ENCODE data around the gene LCE6A. TPM values are rescaled to one million over a fixed set of nuclear protein-coding genes. Genes with fewer than 3 reads are reported as not detected.

Gene LCE6A
- total and polyA plus RNA-seq, 9 of the 15 experiments (the other 6 are each of a cell fraction or from before 2014, with no cell fraction given) = not detected

DNA sequence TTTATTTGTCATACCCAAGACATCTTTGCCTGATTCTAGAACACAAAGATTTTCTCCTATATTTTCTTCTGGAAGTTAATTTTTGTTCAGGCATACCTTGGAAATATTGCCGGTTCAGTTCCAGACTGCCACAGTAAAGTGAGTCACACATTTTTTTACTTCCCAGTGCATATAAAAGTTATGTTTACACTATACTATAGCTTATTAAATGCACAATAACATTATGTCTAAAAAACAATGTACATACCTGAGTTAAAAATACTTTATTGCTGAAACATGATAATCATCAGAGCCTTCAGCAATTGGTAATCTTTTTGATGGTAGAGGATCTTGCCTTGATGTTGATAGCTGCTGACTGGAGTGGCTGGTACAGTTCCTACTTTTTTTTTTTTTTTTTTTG lies 45.5 kb downstream of the LCE6A start:
- Histone ChIP-seq H2AFZ (ENCODE audit: low read depth, low read length) (no peak overlapping the region), H4K20me1 (replicated peaks; ENCODE audit: control insufficient read depth, insufficient read depth, low read length) (no peaks in the 10 kb centered on the region), H3K79me2 (ENCODE audit: control insufficient read depth, insufficient read depth, low read length) (no peaks in the 10 kb centered on the region), H3K9me3 (replicated peaks; ENCODE audit: control insufficient read depth, insufficient read depth, low read depth, low read length) (no peaks in the 10 kb centered on the region), H3K36me3 (ENCODE audit: control insufficient read depth, insufficient read depth, low read length) (no peaks in the 10 kb centered on the region), H3K4me2 (ENCODE audit: insufficient read depth, low read length) (no peak overlapping the region), H3K27me3 (ENCODE audit: control insufficient read depth in 2 of 2, insufficient read depth in 2 of 2, low read length in 2 of 2) (peaks cover 0 to 12% of the 10 kb centered on the region in 2 experiments; a peak in 1 of 5 replicates), H3K4me3 (no peak overlapping the region), H3K9ac (ENCODE audit: insufficient read depth in 1 of 2, low read depth in 2 of 2, low read length in 2 of 2) (no peak overlapping the region), H3K27ac (ENCODE audit: extremely low read depth, low read depth, low read length) (no peak overlapping the region), H3K4me1 (replicated peaks in 1 of 2; ENCODE audit: control insufficient read depth in 2 of 2, insufficient read depth in 2 of 2, low read length in 2 of 2) (no peaks in the 10 kb centered on the region), H3K9me1 (ENCODE audit: control insufficient read depth, insufficient read depth, low read length) (no peaks in the 10 kb centered on the region)
- ChIA-PET POLR2A (interaction anchor here (0.7 kb wide), 1 partner anchor 364 kb away, joined by 5 read pairs; no protein-coding TSS in a partner anchor), CTCF (ENCODE audit: low intra/inter-chr PET ratio) (no interaction called here)
- no peak for FAIRE-seq
- intact Hi-C loops (cut with micrococcal nuclease) = no loop called here
- BruUV-seq (replicated peaks) = no TSS peak
- in situ Hi-C loops (cut with MboI) = no loop called here
- no peak for ATAC-seq
- 0% methylated on average over 1 of the region's 1 CpG for WGBS (ENCODE audit: insufficient coverage, low coverage, missing lambda C conversion rate)
- no peak for DNase-seq (ENCODE audit: extremely low read depth in 1 of 4, low spot score in 3 of 4)
- TF ChIP-seq ESRRB (CRISPR knock-in tag; IDR thresholded peaks at IDR 0.05; ENCODE audit: borderline replicate concordance) (no peak), MXD1 (CRISPR knock-in tag; IDR thresholded peaks at IDR 0.05; ENCODE audit: borderline replicate concordance, poor library complexity, severe bottlenecking) (no peak), SMARCC2 (IDR thresholded peaks at IDR 0.05; ENCODE audit: low read depth) (no peak), HDAC8 (tag; IDR thresholded peaks at IDR 0.05) (no peak), NCOA6 (IDR thresholded peaks at IDR 0.05) (no peak), HOMEZ (CRISPR knock-in tag; IDR thresholded peaks at IDR 0.05) (no peak)
- TF ChIP-seq, protein P1, sequence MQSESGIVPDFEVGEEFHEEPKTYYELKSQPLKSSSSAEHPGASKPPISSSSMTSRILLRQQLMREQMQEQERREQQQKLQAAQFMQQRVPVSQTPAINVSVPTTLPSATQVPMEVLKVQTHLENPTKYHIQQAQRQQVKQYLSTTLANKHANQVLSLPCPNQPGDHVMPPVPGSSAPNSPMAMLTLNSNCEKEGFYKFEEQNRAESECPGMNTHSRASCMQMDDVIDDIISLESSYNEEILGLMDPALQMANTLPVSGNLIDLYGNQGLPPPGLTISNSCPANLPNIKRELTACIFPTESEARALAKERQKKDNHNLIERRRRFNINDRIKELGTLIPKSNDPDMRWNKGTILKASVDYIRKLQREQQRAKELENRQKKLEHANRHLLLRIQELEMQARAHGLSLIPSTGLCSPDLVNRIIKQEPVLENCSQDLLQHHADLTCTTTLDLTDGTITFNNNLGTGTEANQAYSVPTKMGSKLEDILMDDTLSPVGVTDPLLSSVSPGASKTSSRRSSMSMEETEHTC (IDR thresholded peaks at IDR 0.05) = no peak

Other genes with a start within 250 kb of the LCE6A start
Only the 7 nearest of the 26 such genes appear.
- gene LCE1E, start 56.6 kb upstream of the LCE6A start, total RNA-seq (2014; rRNA removed) = not detected in 2 replicates
- not detected in 2 replicates for gene LCE1E, start 56.6 kb upstream of the LCE6A start, total RNA-seq (2014; rRNA removed; fragmentation: Illumina TruSeq; extraction: Trizol)
- not detected in 2 replicates for gene LCE1E, start 56.6 kb upstream of the LCE6A start, total RNA-seq (2015; rRNA removed; fragmentation: Illumina TruSeq; extraction: Trizol)
- not detected in 2 replicates for gene LCE1E, start 56.6 kb upstream of the LCE6A start, total RNA-seq (2021)
- gene LCE1E, start 56.6 kb upstream of the LCE6A start, polyA plus RNA-seq (2011; rRNA removed) = not detected in 2 replicates
- gene LCE1E, start 56.6 kb upstream of the LCE6A start, polyA plus RNA-seq (2014; fragmentation: Illumina TruSeq; extraction: Trizol) = not detected in 2 replicates
- not detected for gene LCE1E, start 56.6 kb upstream of the LCE6A start, polyA plus RNA-seq (2014; fragmentation: Nextera tagmentation; extraction: Ambion mirVana)
- gene LCE1E, start 56.6 kb upstream of the LCE6A start, polyA plus RNA-seq (2014; rRNA removed) = not detected in 2 replicates
- not detected in 2 replicates for gene LCE1D, start 46.1 kb upstream of the LCE6A start, total RNA-seq (2014; rRNA removed)
- gene LCE1D, start 46.1 kb upstream of the LCE6A start, total RNA-seq (2014; rRNA removed; fragmentation: Illumina TruSeq; extraction: Trizol) = not detected in 2 replicates
- not detected in 2 replicates for gene LCE1D, start 46.1 kb upstream of the LCE6A start, total RNA-seq (2015; rRNA removed; fragmentation: Illumina TruSeq; extraction: Trizol)
- not detected in 2 replicates for gene LCE1D, start 46.1 kb upstream of the LCE6A start, total RNA-seq (2021)
- gene LCE1D, start 46.1 kb upstream of the LCE6A start, polyA plus RNA-seq (2011; rRNA removed) = not detected in 2 replicates
- not detected in 2 replicates for gene LCE1D, start 46.1 kb upstream of the LCE6A start, polyA plus RNA-seq (2014; fragmentation: Illumina TruSeq; extraction: Trizol)
- not detected for gene LCE1D, start 46.1 kb upstream of the LCE6A start, polyA plus RNA-seq (2014; fragmentation: Nextera tagmentation; extraction: Ambion mirVana)
- not detected in 2 replicates for gene LCE1D, start 46.1 kb upstream of the LCE6A start, polyA plus RNA-seq (2014; rRNA removed)
- not detected in 2 replicates for gene LCE1C, start 36.2 kb upstream of the LCE6A start, total RNA-seq (2014; rRNA removed)
- not detected in 2 replicates for gene LCE1C, start 36.2 kb upstream of the LCE6A start, total RNA-seq (2014; rRNA removed; fragmentation: Illumina TruSeq; extraction: Trizol)
- gene LCE1C, start 36.2 kb upstream of the LCE6A start, total RNA-seq (2015; rRNA removed; fragmentation: Illumina TruSeq; extraction: Trizol) = not detected in 2 replicates
- gene LCE1C, start 36.2 kb upstream of the LCE6A start, total RNA-seq (2021) = not detected in 2 replicates
- gene LCE1C, start 36.2 kb upstream of the LCE6A start, polyA plus RNA-seq (2011; rRNA removed) = not detected in 2 replicates
- gene LCE1C, start 36.2 kb upstream of the LCE6A start, polyA plus RNA-seq (2014; fragmentation: Illumina TruSeq; extraction: Trizol) = not detected in 2 replicates
- not detected for gene LCE1C, start 36.2 kb upstream of the LCE6A start, polyA plus RNA-seq (2014; fragmentation: Nextera tagmentation; extraction: Ambion mirVana)
- not detected in 2 replicates for gene LCE1C, start 36.2 kb upstream of the LCE6A start, polyA plus RNA-seq (2014; rRNA removed)
- gene LCE1B, start 30.9 kb upstream of the LCE6A start, total RNA-seq (2014; rRNA removed) = not detected in 2 replicates
- gene LCE1B, start 30.9 kb upstream of the LCE6A start, total RNA-seq (2014; rRNA removed; fragmentation: Illumina TruSeq; extraction: Trizol) = not detected in 2 replicates
- gene LCE1B, start 30.9 kb upstream of the LCE6A start, total RNA-seq (2015; rRNA removed; fragmentation: Illumina TruSeq; extraction: Trizol) = not detected in 2 replicates
- not detected in 2 replicates for gene LCE1B, start 30.9 kb upstream of the LCE6A start, total RNA-seq (2021)
- gene LCE1B, start 30.9 kb upstream of the LCE6A start, polyA plus RNA-seq (2011; rRNA removed) = not detected in 2 replicates
- not detected in 2 replicates for gene LCE1B, start 30.9 kb upstream of the LCE6A start, polyA plus RNA-seq (2014; fragmentation: Illumina TruSeq; extraction: Trizol)
- not detected for gene LCE1B, start 30.9 kb upstream of the LCE6A start, polyA plus RNA-seq (2014; fragmentation: Nextera tagmentation; extraction: Ambion mirVana)
- gene LCE1B, start 30.9 kb upstream of the LCE6A start, polyA plus RNA-seq (2014; rRNA removed) = not detected in 2 replicates
- gene LCE1A, start 15.4 kb upstream of the LCE6A start, total RNA-seq (2014; rRNA removed) = not detected in 2 replicates
- not detected in 2 replicates for gene LCE1A, start 15.4 kb upstream of the LCE6A start, total RNA-seq (2014; rRNA removed; fragmentation: Illumina TruSeq; extraction: Trizol)
- not detected in 2 replicates for gene LCE1A, start 15.4 kb upstream of the LCE6A start, total RNA-seq (2015; rRNA removed; fragmentation: Illumina TruSeq; extraction: Trizol)
- gene LCE1A, start 15.4 kb upstream of the LCE6A start, total RNA-seq (2021) = not detected in 2 replicates
- gene LCE1A, start 15.4 kb upstream of the LCE6A start, polyA plus RNA-seq (2011; rRNA removed) = not detected in 2 replicates
- gene LCE1A, start 15.4 kb upstream of the LCE6A start, polyA plus RNA-seq (2014; fragmentation: Illumina TruSeq; extraction: Trizol) = not detected in 2 replicates
- gene LCE1A, start 15.4 kb upstream of the LCE6A start, polyA plus RNA-seq (2014; fragmentation: Nextera tagmentation; extraction: Ambion mirVana) = not detected
- not detected in 2 replicates for gene LCE1A, start 15.4 kb upstream of the LCE6A start, polyA plus RNA-seq (2014; rRNA removed)
- not detected in 2 replicates for gene LCE7A, start 17.1 kb downstream of the LCE6A start, total RNA-seq (2014; rRNA removed)
- not detected in 2 replicates for gene LCE7A, start 17.1 kb downstream of the LCE6A start, total RNA-seq (2014; rRNA removed; fragmentation: Illumina TruSeq; extraction: Trizol)
- gene LCE7A, start 17.1 kb downstream of the LCE6A start, total RNA-seq (2015; rRNA removed; fragmentation: Illumina TruSeq; extraction: Trizol) = not detected in 2 replicates
- gene LCE7A, start 17.1 kb downstream of the LCE6A start, total RNA-seq (2021) = not detected in 2 replicates
- gene LCE7A, start 17.1 kb downstream of the LCE6A start, polyA plus RNA-seq (2011; rRNA removed) = not detected in 2 replicates
- not detected in 2 replicates for gene LCE7A, start 17.1 kb downstream of the LCE6A start, polyA plus RNA-seq (2014; fragmentation: Illumina TruSeq; extraction: Trizol)
- not detected for gene LCE7A, start 17.1 kb downstream of the LCE6A start, polyA plus RNA-seq (2014; fragmentation: Nextera tagmentation; extraction: Ambion mirVana)
- not detected in 2 replicates for gene LCE7A, start 17.1 kb downstream of the LCE6A start, polyA plus RNA-seq (2014; rRNA removed)
- gene SMCP, start 35.5 kb downstream of the LCE6A start, total RNA-seq (2014; rRNA removed) = not detected in 2 replicates
- gene SMCP, start 35.5 kb downstream of the LCE6A start, total RNA-seq (2014; rRNA removed; fragmentation: Illumina TruSeq; extraction: Trizol) = not detected in 2 replicates
- gene SMCP, start 35.5 kb downstream of the LCE6A start, total RNA-seq (2015; rRNA removed; fragmentation: Illumina TruSeq; extraction: Trizol) = not detected in 2 replicates
- not detected in 2 replicates for gene SMCP, start 35.5 kb downstream of the LCE6A start, total RNA-seq (2021)
- gene SMCP, start 35.5 kb downstream of the LCE6A start, polyA plus RNA-seq (2011; rRNA removed) = not detected in 2 replicates
- not detected in 2 replicates for gene SMCP, start 35.5 kb downstream of the LCE6A start, polyA plus RNA-seq (2014; fragmentation: Illumina TruSeq; extraction: Trizol)
- gene SMCP, start 35.5 kb downstream of the LCE6A start, polyA plus RNA-seq (2014; fragmentation: Nextera tagmentation; extraction: Ambion mirVana) = not detected
- gene SMCP, start 35.5 kb downstream of the LCE6A start, polyA plus RNA-seq (2014; rRNA removed) = not detected in 2 replicates